ENCODE measurements around the gene ZCCHC2. TPM values are rescaled to one million over a fixed set of nuclear protein-coding genes. Genes with fewer than 3 reads are reported as not detected.

Gene ZCCHC2
- total and polyA plus RNA-seq, 2 of the 4 experiments (the other 2 are of a cell fraction) = 3.2 to 3.6 TPM

DNA sequence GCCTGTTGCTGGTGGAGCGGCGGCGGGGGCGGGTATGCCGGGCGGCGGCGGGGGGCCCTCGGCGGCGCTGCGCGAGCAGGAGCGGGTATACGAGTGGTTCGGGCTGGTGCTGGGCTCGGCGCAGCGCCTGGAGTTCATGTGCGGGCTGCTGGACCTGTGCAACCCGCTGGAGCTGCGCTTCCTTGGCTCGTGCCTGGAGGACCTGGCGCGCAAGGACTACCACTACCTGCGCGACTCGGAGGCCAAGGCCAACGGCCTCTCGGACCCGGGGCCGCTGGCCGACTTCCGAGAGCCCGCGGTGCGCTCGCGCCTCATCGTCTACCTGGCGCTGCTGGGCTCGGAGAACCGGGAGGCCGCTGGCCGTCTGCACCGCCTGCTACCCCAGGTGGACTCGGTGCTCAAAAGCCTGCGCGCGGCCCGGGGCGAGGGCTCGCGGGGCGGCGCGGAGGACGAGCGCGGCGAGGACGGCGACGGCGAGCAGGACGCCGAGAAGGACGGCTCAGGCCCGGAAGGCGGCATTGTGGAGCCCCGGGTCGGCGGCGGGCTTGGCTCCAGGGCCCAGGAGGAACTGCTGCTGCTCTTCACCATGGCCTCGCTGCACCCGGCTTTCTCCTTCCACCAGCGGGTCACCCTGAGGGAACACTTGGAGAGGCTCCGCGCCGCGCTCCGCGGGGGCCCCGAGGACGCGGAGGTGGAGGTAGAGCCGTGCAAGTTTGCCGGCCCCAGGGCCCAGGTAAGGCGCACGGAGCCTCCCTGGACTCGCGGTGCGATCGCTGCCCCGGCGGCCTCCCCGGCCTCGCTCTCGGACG, 1.0 kb downstream of the ZCCHC2 start:
- intact Hi-C loops (cut with micrococcal nuclease) = loop anchor here (1.0 to 10.0 kb wide), 7 partner anchors 60 to 911 kb away; partner anchors contain the start of genes PIGN and RELCH
- Histone ChIP-seq H3K56ac (ENCODE audit: extremely low read depth, insufficient read depth, low read length) (no peak overlapping the region), H3K79me1 (ENCODE audit: low read depth in 1 of 2, low read length in 2 of 2) (peaks cover 10 to 26% of the 10 kb centered on the region in 2 experiments; a peak in 3 of 4 replicates), H3K4me1 (ENCODE audit: control insufficient read depth, insufficient read depth, low read length) (peaks cover 3% of the 10 kb centered on the region; the same call in 1 of the 2 replicates), H4K5ac (ENCODE audit: low read depth, low read length) (no peak overlapping the region), H3K4me3 (ENCODE audit: insufficient read depth, low read depth, low read length) (peak overlapping the region; percentile 68), H3K4me2 (ENCODE audit: low read depth, low read length) (peak overlapping the region; percentile 62), H4K20me1 (ENCODE audit: insufficient read depth, low read length) (peaks cover 3% of the 10 kb centered on the region; the same call in 1 of the 2 replicates), H3K27me3 (ENCODE audit: control insufficient read depth, insufficient read depth, low read length) (peaks cover 2% of the 10 kb centered on the region; the same call in 1 of the 2 replicates), H3K14ac (replicated peaks; ENCODE audit: low read depth, low read length) (no peak overlapping the region), H2BK5ac (ENCODE audit: low read depth, low read length, poor library complexity, severe bottlenecking) (peak overlapping the region; percentile 51), H3K23ac (ENCODE audit: low read depth, low read length) (peak overlapping the region; percentile 23), H2AK5ac (ENCODE audit: low read depth, low read length) (no peak overlapping the region), H3K9me3 (ENCODE audit: control insufficient read depth, insufficient read depth, low read length) (no peaks in the 10 kb centered on the region), H3K36me3 (ENCODE audit: control insufficient read depth, insufficient read depth, low read length) (no peaks in the 10 kb centered on the region), H2AK9ac (replicated peaks; ENCODE audit: low read depth, low read length, poor library complexity) (peak overlapping the region; percentile 86), H2AFZ (replicated peaks; ENCODE audit: low read length, poor library complexity) (peak overlapping the region; percentile 92), H2BK15ac (ENCODE audit: low read depth, low read length) (no peak overlapping the region), H3K9me1 (ENCODE audit: insufficient read depth, low read length) (peaks cover 5% of the 10 kb centered on the region; the same call in 1 of the 2 replicates), H2BK120ac (ENCODE audit: low read depth, low read length) (no peak overlapping the region), H4K91ac (ENCODE audit: insufficient read depth, low read depth, low read length) (no peak overlapping the region), H4K8ac (ENCODE audit: low read depth in 2 of 2, low read length in 2 of 2) (no peak overlapping the region), H2BK20ac (ENCODE audit: low read depth, low read length) (no peak overlapping the region), H3K4ac (ENCODE audit: low read depth, low read length) (no peak overlapping the region; the same call in 1 of the 2 replicates), H3K27ac (ENCODE audit: insufficient read depth, low read length) (peak overlapping the region; percentile 24; the same call in 1 of the 2 replicates), H3K9ac (ENCODE audit: low read depth, low read length) (peak overlapping the region; percentile 42), H3K18ac (ENCODE audit: low read depth, low read length) (no peak overlapping the region)
- dilution Hi-C loops (cut with HindIII; ENCODE audit: low sequenced_read_pairs, unreplicated experiment) = no loop called here
- WGBS, 2 experiments (ENCODE audit: extremely low coverage in 2 of 2, insufficient read length in 1 of 2) = 1% methylated on average over 72 of the region's 100 CpGs; no CpG with 5 or more reads in 1 of the 2 experiments
- ChIA-PET CTCF (interaction anchor here (0.5 kb wide), 1 partner anchor 241 kb away, joined by 3 read pairs; no protein-coding TSS in a partner anchor), POLR2A (ENCODE audit: unreplicated experiment) (no interaction called here)
- no TSS peak for BruUV-seq (replicated peaks)
- peak; percentile 52 for DNase-seq
- in situ Hi-C loops (cut with MboI; ENCODE audit: low sequenced_read_pairs) = no loop called here
- peak; percentile 2; the same call in 1 of the 2 replicates for ATAC-seq (ENCODE audit: low read depth)
- TF ChIP-seq CEBPB (IDR thresholded peaks at IDR 0.05; ENCODE audit: low read depth, low read length) = no peak
- TF ChIP-seq, protein P1, sequence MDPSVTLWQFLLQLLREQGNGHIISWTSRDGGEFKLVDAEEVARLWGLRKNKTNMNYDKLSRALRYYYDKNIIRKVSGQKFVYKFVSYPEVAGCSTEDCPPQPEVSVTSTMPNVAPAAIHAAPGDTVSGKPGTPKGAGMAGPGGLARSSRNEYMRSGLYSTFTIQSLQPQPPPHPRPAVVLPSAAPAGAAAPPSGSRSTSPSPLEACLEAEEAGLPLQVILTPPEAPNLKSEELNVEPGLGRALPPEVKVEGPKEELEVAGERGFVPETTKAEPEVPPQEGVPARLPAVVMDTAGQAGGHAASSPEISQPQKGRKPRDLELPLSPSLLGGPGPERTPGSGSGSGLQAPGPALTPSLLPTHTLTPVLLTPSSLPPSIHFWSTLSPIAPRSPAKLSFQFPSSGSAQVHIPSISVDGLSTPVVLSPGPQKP (IDR thresholded peaks at IDR 0.05; ENCODE audit: borderline replicate concordance, low read depth, low read length) = no peak
- TF ChIP-seq, protein P2, sequence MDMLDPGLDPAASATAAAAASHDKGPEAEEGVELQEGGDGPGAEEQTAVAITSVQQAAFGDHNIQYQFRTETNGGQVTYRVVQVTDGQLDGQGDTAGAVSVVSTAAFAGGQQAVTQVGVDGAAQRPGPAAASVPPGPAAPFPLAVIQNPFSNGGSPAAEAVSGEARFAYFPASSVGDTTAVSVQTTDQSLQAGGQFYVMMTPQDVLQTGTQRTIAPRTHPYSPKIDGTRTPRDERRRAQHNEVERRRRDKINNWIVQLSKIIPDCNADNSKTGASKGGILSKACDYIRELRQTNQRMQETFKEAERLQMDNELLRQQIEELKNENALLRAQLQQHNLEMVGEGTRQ (IDR thresholded peaks at IDR 0.05; ENCODE audit: low read depth, low read length) = no peak
- TF ChIP-seq SMC3 (IDR thresholded peaks at IDR 0.05; ENCODE audit: low read depth, low read length) = no peak
- TF ChIP-seq MAZ (IDR thresholded peaks at IDR 0.05; ENCODE audit: borderline replicate concordance, low read depth, low read length) = no peak; the same call in 1 of the 2 replicates
- TF ChIP-seq MXI1 (IDR thresholded peaks at IDR 0.05; ENCODE audit: borderline replicate concordance, low read depth, low read length) = no peak
- TF ChIP-seq RCOR1 (IDR thresholded peaks at IDR 0.05; ENCODE audit: insufficient replicate concordance, low read length) = no peak
- TF ChIP-seq NFE2L2 (IDR thresholded peaks at IDR 0.05; ENCODE audit: low read depth, low read length) = no peak
- TF ChIP-seq RAD21 (IDR thresholded peaks at IDR 0.05; ENCODE audit: low read length) = no peak
- no peak for TF ChIP-seq FOS (IDR thresholded peaks at IDR 0.05; ENCODE audit: low read depth, low read length)
- no peak for TF ChIP-seq RFX5 (IDR thresholded peaks at IDR 0.05; ENCODE audit: low read depth, low read length)
- no peak for TF ChIP-seq POLR2A (IDR thresholded peaks at IDR 0.05; ENCODE audit: low read depth, low read length)
- no peak for TF ChIP-seq MAFK (IDR thresholded peaks at IDR 0.05; ENCODE audit: low read depth, low read length)
- no peak for TF ChIP-seq CHD1 (IDR thresholded peaks at IDR 0.05; ENCODE audit: low read depth, low read length)
- TF ChIP-seq BHLHE40 (IDR thresholded peaks at IDR 0.05; ENCODE audit: low read depth, low read length) = no peak

Data from IMR-90 (cell line).